ENCODE results near the gene CRACDL. TPM values are rescaled to one million over a fixed set of nuclear protein-coding genes. Genes with fewer than 3 reads are reported as not detected.

Gene CRACDL
- total RNA-seq, 1 donor from 2014 or later: 6.2 TPM

DNA sequence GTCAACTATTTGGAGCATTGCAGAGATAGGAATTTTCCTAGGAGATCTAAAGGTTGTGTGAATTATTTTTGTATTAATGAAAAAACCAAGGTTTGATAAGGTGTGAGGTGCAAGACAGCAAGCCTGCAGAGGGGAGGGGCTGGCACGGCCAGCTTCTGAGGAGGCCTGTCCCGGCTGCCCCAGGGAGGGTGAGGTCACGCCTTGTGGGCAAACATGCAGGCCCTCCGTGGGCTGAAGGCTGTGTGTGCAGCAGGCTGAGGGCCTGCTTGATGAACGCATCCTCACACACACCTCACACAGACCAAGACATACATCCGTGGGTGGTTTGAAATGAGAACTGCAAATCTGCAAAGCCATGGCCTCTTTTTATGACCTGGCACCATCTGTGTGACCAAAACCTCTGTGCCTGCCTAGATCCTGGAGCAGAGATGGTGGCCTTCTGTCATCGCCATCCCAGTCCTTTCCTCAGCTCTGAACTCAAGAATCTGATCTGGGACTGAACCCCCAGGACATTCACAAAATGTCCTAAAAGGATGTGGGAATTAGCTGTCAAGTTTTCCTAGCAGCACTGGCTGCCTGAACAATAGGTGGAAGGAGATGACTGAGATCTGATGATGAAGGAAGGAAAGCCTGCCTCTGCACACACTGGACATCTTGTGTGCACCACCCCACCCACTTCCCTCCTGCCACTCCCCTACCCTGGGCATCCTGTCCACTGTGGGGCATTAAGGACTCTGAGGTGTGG, 102.7 kb downstream of the CRACDL start:
- H3K36me3 Mint-ChIP-seq: no peaks in the 10 kb centered on the region
- no peak overlapping the region for H3K4me3 Mint-ChIP-seq

DNA sequence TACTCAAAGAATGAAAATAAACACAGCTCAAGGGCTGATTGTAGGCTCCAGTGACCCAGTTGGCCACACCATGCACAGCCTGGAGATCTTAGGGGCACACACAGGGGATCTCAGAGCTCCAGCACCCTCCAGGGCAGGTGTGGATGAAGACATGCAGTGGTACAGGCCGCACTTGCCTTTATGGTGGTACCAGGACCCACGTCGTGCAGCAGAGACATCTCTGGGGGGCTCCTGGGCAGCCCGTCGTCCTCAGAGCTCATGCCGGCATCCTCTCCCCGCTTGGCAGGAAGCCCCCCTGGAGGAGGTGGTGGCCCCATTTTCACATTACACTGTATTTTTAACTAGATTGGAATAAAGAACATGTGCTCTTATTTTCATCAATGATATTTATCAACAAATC, 103.9 kb downstream of the CRACDL start:
- H3K4me3 Mint-ChIP-seq: no peak overlapping the region
- H3K27ac Mint-ChIP-seq: no peak overlapping the region
- H3K36me3 Mint-ChIP-seq: no peaks in the 10 kb centered on the region
- no peaks in the 10 kb centered on the region for H3K9me3 Mint-ChIP-seq
- no peak for DNase-seq (ENCODE audit: extremely low spot score, unreplicated experiment)
- H3K4me1 Mint-ChIP-seq (ENCODE audit: unreplicated experiment): peaks cover 22% of the 10 kb centered on the region
- H3K27me3 Mint-ChIP-seq: peaks cover 3% of the 10 kb centered on the region
- TF ChIP-seq, protein P1, sequence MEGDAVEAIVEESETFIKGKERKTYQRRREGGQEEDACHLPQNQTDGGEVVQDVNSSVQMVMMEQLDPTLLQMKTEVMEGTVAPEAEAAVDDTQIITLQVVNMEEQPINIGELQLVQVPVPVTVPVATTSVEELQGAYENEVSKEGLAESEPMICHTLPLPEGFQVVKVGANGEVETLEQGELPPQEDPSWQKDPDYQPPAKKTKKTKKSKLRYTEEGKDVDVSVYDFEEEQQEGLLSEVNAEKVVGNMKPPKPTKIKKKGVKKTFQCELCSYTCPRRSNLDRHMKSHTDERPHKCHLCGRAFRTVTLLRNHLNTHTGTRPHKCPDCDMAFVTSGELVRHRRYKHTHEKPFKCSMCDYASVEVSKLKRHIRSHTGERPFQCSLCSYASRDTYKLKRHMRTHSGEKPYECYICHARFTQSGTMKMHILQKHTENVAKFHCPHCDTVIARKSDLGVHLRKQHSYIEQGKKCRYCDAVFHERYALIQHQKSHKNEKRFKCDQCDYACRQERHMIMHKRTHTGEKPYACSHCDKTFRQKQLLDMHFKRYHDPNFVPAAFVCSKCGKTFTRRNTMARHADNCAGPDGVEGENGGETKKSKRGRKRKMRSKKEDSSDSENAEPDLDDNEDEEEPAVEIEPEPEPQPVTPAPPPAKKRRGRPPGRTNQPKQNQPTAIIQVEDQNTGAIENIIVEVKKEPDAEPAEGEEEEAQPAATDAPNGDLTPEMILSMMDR (conservative IDR thresholded peaks at IDR 0.05): no peak

More for the DNA sequence above, 102.7 kb downstream of the CRACDL start:
- Mint-ChIP-seq H3K9me3 (no peaks in the 10 kb centered on the region), H3K27me3 (peaks cover 3% of the 10 kb centered on the region), H3K4me1 (ENCODE audit: unreplicated experiment) (peaks cover 23% of the 10 kb centered on the region), H3K27ac (no peak overlapping the region)
- no peak for DNase-seq (ENCODE audit: extremely low spot score, unreplicated experiment)
- TF ChIP-seq, protein P1 (conservative IDR thresholded peaks at IDR 0.05): no peak

DNA sequence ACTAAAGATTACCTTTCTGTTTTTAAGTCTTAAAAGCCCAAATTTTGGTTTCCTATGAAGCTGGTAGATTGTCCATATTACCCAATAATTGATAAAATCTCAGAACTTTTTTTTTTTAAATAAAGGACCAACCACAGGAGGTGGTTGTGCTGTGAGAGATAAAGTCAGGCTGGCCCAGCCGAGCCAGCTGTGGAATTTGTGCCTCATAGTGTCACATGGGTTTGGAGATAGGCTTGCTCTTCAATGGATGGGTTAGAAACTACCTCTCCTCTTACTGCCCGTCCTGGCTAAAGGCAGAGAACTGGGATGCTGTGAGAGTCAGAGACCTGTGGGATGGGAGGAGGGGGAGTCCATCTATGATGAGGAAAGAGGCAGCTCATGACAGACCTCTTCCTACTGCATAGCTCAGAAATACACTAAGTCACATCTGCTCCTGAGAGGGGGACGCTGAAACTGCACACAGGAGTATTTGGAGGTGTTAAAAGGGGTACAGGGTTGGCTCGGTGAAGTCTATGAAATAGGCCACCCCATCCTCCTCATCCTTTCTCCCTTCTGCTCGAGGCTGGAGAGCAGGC, 105.4 kb downstream of the CRACDL start:
- H3K4me3 Mint-ChIP-seq: no peak overlapping the region
- H3K36me3 Mint-ChIP-seq: no peaks in the 10 kb centered on the region
- H3K4me1 Mint-ChIP-seq (ENCODE audit: unreplicated experiment): peaks cover 11% of the 10 kb centered on the region
- TF ChIP-seq, protein P1 (conservative IDR thresholded peaks at IDR 0.05): no peak
- no peak for DNase-seq (ENCODE audit: extremely low spot score, unreplicated experiment)
- H3K27ac Mint-ChIP-seq: no peak overlapping the region
- H3K9me3 Mint-ChIP-seq: no peaks in the 10 kb centered on the region
- peaks cover 7% of the 10 kb centered on the region for H3K27me3 Mint-ChIP-seq

DNA sequence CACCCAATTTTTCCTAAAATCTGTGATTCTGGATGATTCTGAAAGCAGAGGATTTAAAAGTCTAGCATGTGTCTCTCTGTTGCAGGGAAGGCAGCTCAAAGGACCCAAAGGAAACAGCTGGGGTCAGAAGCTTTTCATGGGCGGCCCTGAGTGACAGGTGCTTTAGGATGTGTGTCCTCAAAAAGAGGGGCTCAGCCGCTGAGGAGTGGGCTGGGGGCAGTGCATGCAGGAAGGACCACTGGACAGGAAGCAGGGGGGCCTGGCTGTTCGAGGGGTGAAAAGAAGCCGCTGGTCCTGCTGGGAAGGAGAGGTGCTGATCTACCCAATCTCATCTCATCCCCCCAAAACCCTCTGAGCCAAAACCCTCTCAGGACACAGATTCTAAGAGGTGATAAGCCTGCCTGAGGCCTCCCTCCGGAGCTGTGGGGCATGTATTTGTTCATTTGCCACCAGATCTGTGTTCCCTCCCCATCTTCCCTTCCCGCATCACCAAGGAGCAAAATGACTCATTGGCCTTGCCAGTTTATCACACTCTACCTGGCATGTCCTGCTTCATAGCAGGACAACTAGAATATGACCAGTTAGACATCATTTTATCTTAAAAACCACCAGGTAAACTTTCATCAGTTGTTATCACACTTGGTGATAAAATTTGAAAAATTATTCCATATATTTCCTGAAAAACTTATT, 106.3 kb downstream of the CRACDL start:
- DNase-seq (ENCODE audit: extremely low spot score, unreplicated experiment): no peak
- Mint-ChIP-seq H3K4me1 (ENCODE audit: unreplicated experiment) (peaks cover 4% of the 10 kb centered on the region), H3K27ac (no peak overlapping the region), H3K36me3 (no peaks in the 10 kb centered on the region), H3K4me3 (no peak overlapping the region), H3K9me3 (no peaks in the 10 kb centered on the region), H3K27me3 (peaks cover 16% of the 10 kb centered on the region)
- TF ChIP-seq, protein P1 (conservative IDR thresholded peaks at IDR 0.05): no peak

DNA sequence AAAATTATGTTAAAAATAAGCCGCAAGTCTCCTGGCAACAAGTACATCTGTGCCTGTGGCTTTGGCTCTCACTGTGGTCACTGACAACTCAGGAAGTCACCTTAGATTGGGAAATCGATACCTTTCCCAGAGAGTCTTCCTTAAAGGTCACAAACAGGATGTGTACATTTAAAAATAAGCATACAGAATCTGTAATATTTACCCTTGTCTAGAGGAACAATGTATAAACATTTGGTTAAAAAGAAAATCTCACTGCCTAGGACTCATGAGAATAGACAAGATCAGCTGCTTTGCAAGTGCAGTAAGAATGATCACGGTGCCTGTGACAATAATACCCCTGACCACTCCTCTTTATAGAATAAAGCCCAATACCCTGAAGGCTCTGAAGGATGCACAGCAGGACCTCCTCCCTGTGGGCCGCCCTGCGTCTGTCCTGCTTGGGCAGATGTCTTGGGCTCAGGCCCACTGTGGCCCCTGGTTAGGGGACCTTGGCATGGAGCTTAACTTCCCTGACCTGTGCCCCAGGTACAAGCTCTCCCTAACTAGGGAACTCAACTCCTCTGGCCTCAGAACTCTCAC, 107.1 kb downstream of the CRACDL start:
- no peaks in the 10 kb centered on the region for H3K9me3 Mint-ChIP-seq
- TF ChIP-seq, protein P1 (conservative IDR thresholded peaks at IDR 0.05): no peak
- H3K27ac Mint-ChIP-seq: no peak overlapping the region
- H3K27me3 Mint-ChIP-seq: peaks cover 24% of the 10 kb centered on the region
- no peaks in the 10 kb centered on the region for H3K36me3 Mint-ChIP-seq
- DNase-seq (ENCODE audit: extremely low spot score, unreplicated experiment): no peak
- no peak overlapping the region for H3K4me3 Mint-ChIP-seq
- peaks cover 4% of the 10 kb centered on the region for H3K4me1 Mint-ChIP-seq (ENCODE audit: unreplicated experiment)

Measured in type B pancreatic cell (in vitro differentiated cells).